ENCODE measurements around the gene NDC80.

Gene NDC80

DNA sequence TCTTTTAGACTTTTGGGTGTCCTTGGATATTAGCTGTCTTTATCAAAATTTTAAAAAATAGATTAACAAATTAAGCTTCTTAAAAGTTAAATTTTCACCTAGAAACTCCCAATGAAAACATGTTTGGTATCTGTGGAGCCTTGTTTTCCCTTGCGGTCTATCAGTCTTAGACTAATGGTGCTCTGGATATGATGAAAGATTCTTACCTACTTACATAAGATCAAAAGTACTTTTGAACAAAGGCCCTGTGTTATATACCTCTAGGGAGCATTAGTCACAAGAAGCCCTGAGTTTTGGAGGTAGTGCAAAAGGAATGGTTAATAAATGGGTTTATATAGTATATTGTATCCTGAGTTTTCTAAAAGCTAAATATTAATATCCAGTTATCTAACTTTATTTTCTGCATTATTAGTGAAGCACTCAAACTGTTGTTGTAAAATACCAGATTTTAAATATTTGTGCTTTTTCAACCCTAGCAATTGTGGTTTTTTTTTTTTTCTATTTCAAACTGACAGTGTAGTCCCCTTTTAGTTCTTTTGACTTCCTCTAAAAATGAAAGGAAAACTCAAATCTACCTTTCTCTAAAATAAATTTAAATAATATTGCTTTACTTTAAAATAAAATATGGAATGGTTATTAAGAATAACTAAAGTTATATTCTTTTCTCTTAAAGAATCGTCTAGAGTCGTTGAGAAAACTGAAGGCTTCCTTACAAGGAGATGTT, 18.1 kb downstream of the NDC80 start:
- Mint-ChIP-seq H3K36me3 (ENCODE audit: low read depth) (peaks cover 34% of the 10 kb centered on the region), H3K4me1 (no peaks in the 10 kb centered on the region), H3K27me3 (ENCODE audit: low read depth) (no peaks in the 10 kb centered on the region), H3K4me3 (no peak overlapping the region), H3K27ac (no peak overlapping the region), H3K9me3 (no peaks in the 10 kb centered on the region)
- TF ChIP-seq, protein P1, sequence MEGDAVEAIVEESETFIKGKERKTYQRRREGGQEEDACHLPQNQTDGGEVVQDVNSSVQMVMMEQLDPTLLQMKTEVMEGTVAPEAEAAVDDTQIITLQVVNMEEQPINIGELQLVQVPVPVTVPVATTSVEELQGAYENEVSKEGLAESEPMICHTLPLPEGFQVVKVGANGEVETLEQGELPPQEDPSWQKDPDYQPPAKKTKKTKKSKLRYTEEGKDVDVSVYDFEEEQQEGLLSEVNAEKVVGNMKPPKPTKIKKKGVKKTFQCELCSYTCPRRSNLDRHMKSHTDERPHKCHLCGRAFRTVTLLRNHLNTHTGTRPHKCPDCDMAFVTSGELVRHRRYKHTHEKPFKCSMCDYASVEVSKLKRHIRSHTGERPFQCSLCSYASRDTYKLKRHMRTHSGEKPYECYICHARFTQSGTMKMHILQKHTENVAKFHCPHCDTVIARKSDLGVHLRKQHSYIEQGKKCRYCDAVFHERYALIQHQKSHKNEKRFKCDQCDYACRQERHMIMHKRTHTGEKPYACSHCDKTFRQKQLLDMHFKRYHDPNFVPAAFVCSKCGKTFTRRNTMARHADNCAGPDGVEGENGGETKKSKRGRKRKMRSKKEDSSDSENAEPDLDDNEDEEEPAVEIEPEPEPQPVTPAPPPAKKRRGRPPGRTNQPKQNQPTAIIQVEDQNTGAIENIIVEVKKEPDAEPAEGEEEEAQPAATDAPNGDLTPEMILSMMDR (IDR thresholded peaks at IDR 0.05; ENCODE audit: unreplicated experiment in 3 of 3): no peak

DNA sequence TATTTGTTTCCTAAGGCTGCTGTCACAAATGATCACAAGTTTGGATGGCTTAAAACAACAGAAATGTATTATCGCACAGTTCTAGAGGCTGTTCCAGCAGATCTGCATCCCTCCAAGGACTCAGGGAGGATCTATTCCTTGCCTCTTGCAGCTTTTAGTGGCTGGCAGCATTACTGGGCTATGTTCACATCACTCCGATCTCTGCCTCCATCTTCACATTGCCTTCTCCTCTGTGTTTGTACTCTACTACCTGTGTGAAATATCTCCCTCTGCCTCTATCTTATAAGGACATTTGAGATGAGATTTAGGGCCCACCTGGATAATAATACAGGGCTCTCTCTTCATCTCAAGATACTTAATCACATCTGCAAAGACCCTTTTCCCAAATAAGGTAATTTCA, 18.9 kb downstream of the NDC80 start:
- Mint-ChIP-seq H3K27me3 (ENCODE audit: low read depth) (no peaks in the 10 kb centered on the region), H3K27ac (no peak overlapping the region), H3K9me3 (no peaks in the 10 kb centered on the region), H3K36me3 (ENCODE audit: low read depth) (peaks cover 32% of the 10 kb centered on the region), H3K4me1 (no peaks in the 10 kb centered on the region), H3K4me3 (no peak overlapping the region)
- TF ChIP-seq, protein P1 (IDR thresholded peaks at IDR 0.05; ENCODE audit: unreplicated experiment in 3 of 3): no peak

DNA sequence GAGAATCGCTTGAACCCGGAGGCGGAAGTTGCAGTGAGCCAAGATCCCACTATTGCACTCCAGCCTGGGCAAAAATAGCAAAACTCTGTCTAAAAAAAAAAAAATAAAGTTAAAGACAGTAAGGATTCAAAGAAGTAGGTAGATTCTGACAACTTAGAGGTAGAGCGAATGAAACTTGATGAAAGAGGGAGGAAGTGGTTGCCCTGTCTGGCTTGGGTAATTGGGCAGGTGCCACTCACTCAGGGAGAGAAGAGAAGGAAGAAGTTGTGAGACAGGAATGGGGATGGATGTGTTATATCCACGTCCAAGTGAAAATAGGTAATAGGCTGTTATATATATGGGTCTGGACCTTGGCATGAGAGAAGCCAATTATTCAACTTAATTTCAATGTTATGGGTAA, 26.3 kb downstream of the NDC80 start:
- Mint-ChIP-seq H3K4me1 (no peaks in the 10 kb centered on the region), H3K36me3 (ENCODE audit: low read depth) (peaks cover 39% of the 10 kb centered on the region), H3K27ac (no peak overlapping the region), H3K9me3 (no peaks in the 10 kb centered on the region), H3K4me3 (no peak overlapping the region), H3K27me3 (ENCODE audit: low read depth) (no peaks in the 10 kb centered on the region)
- TF ChIP-seq, protein P1 (IDR thresholded peaks at IDR 0.05; ENCODE audit: unreplicated experiment in 3 of 3): no peak

DNA sequence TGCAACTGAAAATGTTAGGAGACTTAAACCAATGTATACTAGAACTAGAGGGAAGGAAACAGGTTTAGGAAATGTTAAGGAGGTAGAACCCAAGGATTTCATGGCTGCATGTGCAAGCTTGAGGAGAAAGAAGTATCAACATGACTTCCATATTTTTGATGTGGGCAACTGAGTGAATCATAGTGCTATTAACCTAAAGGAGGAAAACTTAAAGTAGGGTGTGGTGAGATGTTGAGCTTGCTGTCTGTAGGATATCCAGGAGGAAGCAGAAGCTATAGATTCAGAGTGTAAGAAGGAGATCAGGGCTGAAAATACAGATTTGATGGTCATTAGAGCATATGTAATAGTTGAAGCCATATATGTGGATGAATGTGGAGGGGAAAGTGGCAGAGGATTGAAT, 31.5 kb downstream of the NDC80 start:
- Mint-ChIP-seq H3K9me3 (no peaks in the 10 kb centered on the region), H3K4me1 (no peaks in the 10 kb centered on the region), H3K4me3 (no peak overlapping the region), H3K27ac (no peak overlapping the region), H3K36me3 (ENCODE audit: low read depth) (peaks cover 17% of the 10 kb centered on the region), H3K27me3 (ENCODE audit: low read depth) (no peaks in the 10 kb centered on the region)
- TF ChIP-seq, protein P1 (IDR thresholded peaks at IDR 0.05; ENCODE audit: unreplicated experiment in 3 of 3): no peak

DNA sequence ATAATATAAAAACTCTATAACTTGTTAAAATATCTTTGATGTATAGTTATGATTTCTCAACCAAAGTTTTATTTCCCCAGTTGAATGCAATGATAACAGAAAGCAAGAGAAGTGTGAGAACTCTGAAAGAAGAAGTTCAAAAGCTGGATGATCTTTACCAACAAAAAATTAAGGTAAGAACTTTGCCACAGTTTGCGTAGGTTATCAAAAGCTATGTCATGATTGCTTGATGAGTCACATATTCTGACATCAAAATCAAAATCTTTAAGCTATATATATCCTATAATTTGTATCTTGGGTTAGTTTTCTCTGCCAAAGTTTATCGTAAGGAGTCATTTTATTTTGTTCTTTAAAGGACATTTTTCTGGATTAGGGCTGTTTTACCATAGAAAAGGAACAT, 35.0 kb downstream of the NDC80 start:
- no peaks in the 10 kb centered on the region for H3K4me1 Mint-ChIP-seq
- TF ChIP-seq, protein P1 (IDR thresholded peaks at IDR 0.05; ENCODE audit: unreplicated experiment in 3 of 3): no peak
- H3K4me3 Mint-ChIP-seq: no peak overlapping the region
- no peaks in the 10 kb centered on the region for H3K9me3 Mint-ChIP-seq
- no peak overlapping the region for H3K27ac Mint-ChIP-seq
- peaks cover 22% of the 10 kb centered on the region for H3K36me3 Mint-ChIP-seq (ENCODE audit: low read depth)
- H3K27me3 Mint-ChIP-seq (ENCODE audit: low read depth): no peaks in the 10 kb centered on the region

DNA sequence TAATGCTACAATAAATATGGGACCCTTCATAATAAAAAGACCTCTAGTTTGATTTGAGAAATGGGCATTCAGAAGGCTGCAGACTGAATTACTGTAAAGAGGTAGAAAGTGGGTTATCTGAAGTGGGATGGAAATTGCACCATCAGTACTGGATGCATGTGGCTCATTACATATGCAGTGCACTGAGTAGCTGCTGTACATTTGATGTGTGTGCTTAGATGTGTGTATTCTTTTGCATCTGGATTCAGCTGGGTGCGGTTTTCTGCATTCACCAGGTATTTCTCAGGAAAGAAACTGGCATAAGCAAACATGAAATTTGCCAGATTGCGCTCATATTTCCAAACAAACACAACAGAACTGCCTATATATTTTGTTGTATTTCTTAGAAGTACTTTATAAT, 38.2 kb downstream of the NDC80 start:
- TF ChIP-seq, protein P1 (IDR thresholded peaks at IDR 0.05; ENCODE audit: unreplicated experiment in 3 of 3): no peak
- H3K4me1 Mint-ChIP-seq: no peaks in the 10 kb centered on the region
- no peaks in the 10 kb centered on the region for H3K9me3 Mint-ChIP-seq
- no peaks in the 10 kb centered on the region for H3K27me3 Mint-ChIP-seq (ENCODE audit: low read depth)
- H3K27ac Mint-ChIP-seq: no peak overlapping the region
- H3K4me3 Mint-ChIP-seq: no peak overlapping the region
- peaks cover 39% of the 10 kb centered on the region for H3K36me3 Mint-ChIP-seq (ENCODE audit: low read depth)

All from nephron (organoid).